ENCODE results near the gene MCM8. TPM values are rescaled to one million over a fixed set of nuclear protein-coding genes. Genes with fewer than 3 reads are reported as not detected.
A peak's percentile ranks its signal among the peaks of the same experiment; 100 is the strongest.

The MCM8 gene
- total and polyA plus RNA-seq, 12 donors = 2.0 to 8.9 (median 6.4) TPM

- H3K27me3 ChIP-seq = no peaks in the 10 kb centered on the region
- WGBS, 2 donors = 95% methylated on average over 8 of the region's 8 CpGs
- H3K9me3 ChIP-seq = no peaks in the 10 kb centered on the region
- ATAC-seq (no peak), DNase-seq (no peak)
- TF ChIP-seq CTCF (IDR thresholded peaks at IDR 0.05) = no peak
- H3K4me3 ChIP-seq = no peak overlapping the region
- intact Hi-C loops (cut with DNase I) = no loop called here
- H3K4me1 ChIP-seq = peaks cover 0 to 31% (median 5%) of the 10 kb centered on the region in 9 donors
- peak overlapping the region in 2 of 10 donors; percentile 10 to 30 for H3K27ac ChIP-seq
- peaks cover 0 to 69% (median 25%) of the 10 kb centered on the region in 9 donors for H3K36me3 ChIP-seq
Measured at GRCh38 chr20:6040540-6040939, 90.1 kb downstream of the MCM8 start.

- Histone ChIP-seq H3K36me3 (peaks cover 0 to 63% (median 19%) of the 10 kb centered on the region in 9 donors), H3K4me3 (no peak overlapping the region), H3K4me1 (peaks cover 0 to 25% (median 3%) of the 10 kb centered on the region in 9 donors), H3K9me3 (no peaks in the 10 kb centered on the region), H3K27me3 (no peaks in the 10 kb centered on the region), H3K27ac (no peak overlapping the region)
- DNase-seq (no peak), ATAC-seq (peak in 3 of 8 donors; percentile 9 to 37 (median 28))
- intact Hi-C loops (cut with DNase I) = no loop called here
- 79 to 80% methylated on average over 64 to 67 of the region's 67 CpGs for whole genome bisulfite sequencing, 2 donors
- TF ChIP-seq CTCF (IDR thresholded peaks at IDR 0.05) = no peak
Measured at GRCh38 chr20:6040958-6041807, 90.7 kb downstream of the MCM8 start.

GRCh38 chr20:6041808-6042265, 91.4 kb downstream of the MCM8 start:
- ATAC-seq = peak in 2 of 8 donors; percentile 7 to 24
- 85 to 88% methylated on average over 26 of the region's 26 CpGs for WGBS, 2 donors

GRCh38 chr20:6044115-6044514, 93.7 kb downstream of the MCM8 start:
- intact Hi-C loops (cut with DNase I) = no loop called here
- DNase-seq (no peak), ATAC-seq (peak in 1 of 8 donors; percentile 16)
- Histone ChIP-seq H3K9me3 (no peaks in the 10 kb centered on the region), H3K27me3 (no peaks in the 10 kb centered on the region), H3K27ac (no peak overlapping the region), H3K4me1 (peaks cover 0 to 2% (median 0%) of the 10 kb centered on the region in 9 donors), H3K36me3 (peaks cover 0 to 37% (median 13%) of the 10 kb centered on the region in 9 donors), H3K4me3 (no peak overlapping the region)
- no peak for TF ChIP-seq CTCF (IDR thresholded peaks at IDR 0.05)
- WGBS, 2 donors = 65 to 73% methylated on average over 2 of the region's 2 CpGs

More at GRCh38 chr20:6041808-6042265, 91.4 kb downstream of the MCM8 start:
- intact Hi-C loops (cut with DNase I) = no loop called here
- H3K27ac ChIP-seq = no peak overlapping the region
- H3K4me3 ChIP-seq = no peak overlapping the region
- no peak for DNase-seq
- no peak for TF ChIP-seq CTCF (IDR thresholded peaks at IDR 0.05)
- H3K27me3 ChIP-seq = no peaks in the 10 kb centered on the region
- H3K9me3 ChIP-seq = no peaks in the 10 kb centered on the region
- H3K4me1 ChIP-seq = peaks cover 0 to 19% (median 0%) of the 10 kb centered on the region in 9 donors
- H3K36me3 ChIP-seq = peaks cover 0 to 57% (median 13%) of the 10 kb centered on the region in 9 donors

Measured in heart right ventricle (tissue), 16 donors.